Amygdala (tissue), 56 donors: ENCODE data around the gene ABITRAM.

Experiments used
- DNase-seq, 56 donors: peaks; one replicate each; lab custom pipeline; 2025; lab: John Stamatoyannopoulos, UW

The ABITRAM gene

DNA sequence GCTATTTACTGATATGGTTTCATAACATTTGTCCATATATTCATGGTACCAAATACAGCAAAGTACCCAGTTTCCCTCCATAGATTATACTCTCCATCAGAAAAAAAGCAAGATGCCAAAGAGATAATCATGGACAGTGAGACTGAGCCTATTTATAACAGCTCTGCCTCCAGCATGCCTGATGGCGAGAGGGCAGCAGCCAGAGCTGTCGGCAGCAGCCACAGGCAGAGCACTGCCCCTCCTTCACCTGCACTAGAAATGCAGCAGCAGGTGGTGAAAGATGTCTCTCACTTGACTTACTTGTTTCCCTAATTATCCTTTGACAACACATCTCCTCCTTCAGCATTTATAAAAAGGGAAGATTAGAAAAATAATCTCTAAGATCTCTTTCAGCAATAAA, 46.7 kb downstream of the ABITRAM start:
- no peak for DNase-seq

DNA sequence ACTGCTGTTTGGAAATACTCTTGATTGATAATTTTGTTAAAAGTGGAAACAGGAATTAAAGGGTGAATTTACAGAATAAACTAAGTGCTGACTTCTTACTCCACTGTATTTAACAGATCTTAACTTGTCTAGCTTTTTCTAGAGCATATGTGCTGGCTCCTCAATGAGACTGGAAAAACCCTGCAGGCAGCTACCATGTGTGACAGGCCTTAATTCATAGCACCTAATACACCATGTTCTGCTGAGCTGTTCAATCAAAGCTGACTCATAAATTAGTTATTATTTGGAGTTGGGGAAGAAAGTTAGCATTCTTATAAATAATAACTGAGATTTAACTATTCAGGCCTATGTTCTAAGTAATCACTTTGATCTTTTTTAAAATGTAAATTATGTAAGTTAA, 49.7 kb downstream of the ABITRAM start:
- DNase-seq: no peak
